Astrocyte (in vitro differentiated cells and primary cell): ENCODE results near the gene PMAIP1. TPM values are rescaled to one million over a fixed set of nuclear protein-coding genes. Genes with fewer than 3 reads are reported as not detected.
A peak's percentile ranks its signal among the peaks of the same experiment; 100 is the strongest.

Source experiments
- DNase-seq: peaks from one replicate; pipeline ENCODE4 v3.0.0-alpha.2; 2010; ENCODE audit warnings: low read depth
- FAIRE-seq: peaks from 2 replicates; lab custom pipeline; 2011; peaks lifted over from hg19 to GRCh38; lab: Jason Lieb, UNC
- H2AFZ ChIP-seq: 2 replicates; pipeline ENCODE4 v1.6.0; 2012; ENCODE audit warnings: low read depth, low read length, inconsistent platforms
- H3K27ac ChIP-seq: 2 replicates; pipeline ENCODE4 v1.5.1; 2011; ENCODE audit warnings: low read depth, low read length, inconsistent platforms
- H3K27me3 ChIP-seq: 2 replicates; pipeline ENCODE4 v1.6.0; 2011; ENCODE audit warnings: low read length, inconsistent platforms; ENCODE audit not compliant: insufficient read depth
- H3K36me3 ChIP-seq: 2 replicates; pipeline ENCODE4 v1.5.1; 2011; ENCODE audit warnings: low read length, inconsistent platforms; ENCODE audit not compliant: insufficient read depth
- H3K4me1 ChIP-seq: 2 replicates; pipeline ENCODE4 v1.5.1; 2011; ENCODE audit warnings: low read length, inconsistent platforms; ENCODE audit not compliant: insufficient read depth
- H3K4me2 ChIP-seq: 2 replicates; pipeline ENCODE4 v1.6.0; 2012; ENCODE audit warnings: low read length, inconsistent platforms
- H3K4me3 ChIP-seq: 2 replicates; pipeline ENCODE4 v1.5.1; 2011; ENCODE audit warnings: low read depth, mild to moderate bottlenecking, low read length, inconsistent platforms; ENCODE audit not compliant: insufficient read depth
- H3K79me2 ChIP-seq: 2 replicates; pipeline ENCODE4 v1.6.0; 2012; ENCODE audit warnings: mild to moderate bottlenecking, low read length, inconsistent platforms; ENCODE audit not compliant: insufficient read depth
- H3K9ac ChIP-seq: 2 replicates; pipeline ENCODE4 v1.6.0; 2012; ENCODE audit warnings: mild to moderate bottlenecking, low read length, inconsistent platforms
- H3K9me3 ChIP-seq: 2 replicates; pipeline ENCODE4 v1.5.1; 2012; ENCODE audit warnings: low read depth, mild to moderate bottlenecking, low read length, inconsistent platforms; ENCODE audit not compliant: insufficient read depth
- H4K20me1 ChIP-seq: 2 replicates; pipeline ENCODE4 v1.6.0; 2012; ENCODE audit warnings: low read length, inconsistent platforms; ENCODE audit not compliant: insufficient read depth
- H3K27ac Mint-ChIP-seq: one replicate; pipeline ENCODE4 v1.8.0; 2021; ENCODE audit warnings: mild to moderate bottlenecking, mixed read lengths; ENCODE audit not compliant: unreplicated experiment
- H3K27me3 Mint-ChIP-seq: one replicate; pipeline ENCODE4 v1.8.0; 2021; ENCODE audit warnings: low read depth, mixed read lengths; ENCODE audit not compliant: unreplicated experiment
- H3K36me3 Mint-ChIP-seq: one replicate; pipeline ENCODE4 v1.8.0; 2021; ENCODE audit warnings: low read depth, mixed read lengths; ENCODE audit not compliant: unreplicated experiment
- H3K4me1 Mint-ChIP-seq: one replicate; pipeline ENCODE4 v1.8.0; 2021; ENCODE audit warnings: low read depth, mixed read lengths; ENCODE audit not compliant: unreplicated experiment
- H3K4me3 Mint-ChIP-seq: one replicate; pipeline ENCODE4 v1.8.0; 2021; ENCODE audit warnings: mild to moderate bottlenecking, moderate library complexity, mixed read lengths; ENCODE audit not compliant: unreplicated experiment
- H3K9me3 Mint-ChIP-seq: one replicate; pipeline ENCODE4 v1.8.0; 2021; ENCODE audit warnings: mild to moderate bottlenecking, mixed read lengths; ENCODE audit not compliant: unreplicated experiment
- EZH2 ChIP-seq: IDR thresholded peaks from 2 replicates; pipeline ENCODE4 v1.6.1; 2012; ENCODE audit warnings: mild to moderate bottlenecking, low read length, inconsistent platforms; ENCODE audit not compliant: insufficient read depth
- total RNA-seq: library from RNA; stranded (reverse); gene quantifications from 2 replicates; pipeline ENCODE4 v1.2.1, GENCODE V29; 2021
- TF ChIP-seq, protein P1 (sequence below): IDR thresholded peaks from 2 replicates; pipeline ENCODE4 v1.5.1; 2011; ENCODE audit warnings: low read depth, mild to moderate bottlenecking, inconsistent platforms, low read length, moderate library complexity; ENCODE audit not compliant: insufficient read depth

Gene PMAIP1
- total RNA-seq, 1 donor from 2014 or later = 98.1 TPM

GRCh38 chr18:59909289-59910036 is 9.7 kb downstream of the PMAIP1 start:
- Mint-ChIP-seq H3K4me1 (peaks cover 49% of the 10 kb centered on the region), H3K9me3 (no peaks in the 10 kb centered on the region), H3K4me3 (no peak overlapping the region), H3K27me3 (no peaks in the 10 kb centered on the region), H3K36me3 (peaks cover 5% of the 10 kb centered on the region), H3K27ac (peak overlapping the region; percentile 23)
- Histone ChIP-seq H3K4me2 (peak overlapping the region; percentile 52), H3K27me3 (no peaks in the 10 kb centered on the region), H3K4me3 (no peak overlapping the region), H3K4me1 (peaks cover 30% of the 10 kb centered on the region), H2AFZ (no peak overlapping the region), H3K79me2 (no peaks in the 10 kb centered on the region), H4K20me1 (peaks cover 2% of the 10 kb centered on the region), H3K27ac (peak overlapping the region; percentile 55), H3K9me3 (no peaks in the 10 kb centered on the region), H3K9ac (peak overlapping the region; percentile 28), H3K36me3 (no peaks in the 10 kb centered on the region)
- no peak for TF ChIP-seq EZH2
- TF ChIP-seq, protein P1, sequence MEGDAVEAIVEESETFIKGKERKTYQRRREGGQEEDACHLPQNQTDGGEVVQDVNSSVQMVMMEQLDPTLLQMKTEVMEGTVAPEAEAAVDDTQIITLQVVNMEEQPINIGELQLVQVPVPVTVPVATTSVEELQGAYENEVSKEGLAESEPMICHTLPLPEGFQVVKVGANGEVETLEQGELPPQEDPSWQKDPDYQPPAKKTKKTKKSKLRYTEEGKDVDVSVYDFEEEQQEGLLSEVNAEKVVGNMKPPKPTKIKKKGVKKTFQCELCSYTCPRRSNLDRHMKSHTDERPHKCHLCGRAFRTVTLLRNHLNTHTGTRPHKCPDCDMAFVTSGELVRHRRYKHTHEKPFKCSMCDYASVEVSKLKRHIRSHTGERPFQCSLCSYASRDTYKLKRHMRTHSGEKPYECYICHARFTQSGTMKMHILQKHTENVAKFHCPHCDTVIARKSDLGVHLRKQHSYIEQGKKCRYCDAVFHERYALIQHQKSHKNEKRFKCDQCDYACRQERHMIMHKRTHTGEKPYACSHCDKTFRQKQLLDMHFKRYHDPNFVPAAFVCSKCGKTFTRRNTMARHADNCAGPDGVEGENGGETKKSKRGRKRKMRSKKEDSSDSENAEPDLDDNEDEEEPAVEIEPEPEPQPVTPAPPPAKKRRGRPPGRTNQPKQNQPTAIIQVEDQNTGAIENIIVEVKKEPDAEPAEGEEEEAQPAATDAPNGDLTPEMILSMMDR = no peak
- DNase-seq = peak; percentile 76
- FAIRE-seq = no peak

GRCh38 chr18:59910967-59911366 is 11.2 kb downstream of the PMAIP1 start:
- Histone ChIP-seq H3K9ac (no peak overlapping the region), H3K27ac (no peak overlapping the region), H3K4me1 (peaks cover 24% of the 10 kb centered on the region), H4K20me1 (no peaks in the 10 kb centered on the region), H3K4me2 (peak overlapping the region; percentile 37), H3K4me3 (no peak overlapping the region), H3K27me3 (no peaks in the 10 kb centered on the region), H3K79me2 (no peaks in the 10 kb centered on the region), H3K36me3 (no peaks in the 10 kb centered on the region), H3K9me3 (no peaks in the 10 kb centered on the region), H2AFZ (no peak overlapping the region)
- DNase-seq (peak; percentile 81), FAIRE-seq (peak; percentile 13)
- Mint-ChIP-seq H3K36me3 (no peaks in the 10 kb centered on the region), H3K27ac (peak overlapping the region; percentile 80), H3K4me1 (peaks cover 45% of the 10 kb centered on the region), H3K9me3 (no peaks in the 10 kb centered on the region), H3K4me3 (no peak overlapping the region), H3K27me3 (no peaks in the 10 kb centered on the region)
- TF ChIP-seq, protein P1 = no peak
- no peak for TF ChIP-seq EZH2

- Mint-ChIP-seq H3K4me3 (no peak overlapping the region), H3K9me3 (no peaks in the 10 kb centered on the region), H3K36me3 (no peaks in the 10 kb centered on the region), H3K4me1 (peaks cover 40% of the 10 kb centered on the region), H3K27ac (peak overlapping the region; percentile 23), H3K27me3 (no peaks in the 10 kb centered on the region)
- H2AFZ ChIP-seq = no peak overlapping the region
- H3K27me3 ChIP-seq = no peaks in the 10 kb centered on the region
- peaks cover 24% of the 10 kb centered on the region for H3K4me1 ChIP-seq
- H3K4me2 ChIP-seq = no peak overlapping the region
- H3K4me3 ChIP-seq = no peak overlapping the region
- H3K9me3 ChIP-seq = no peaks in the 10 kb centered on the region
- H3K9ac ChIP-seq = no peak overlapping the region
- TF ChIP-seq, protein P1 = no peak
- TF ChIP-seq EZH2 = no peak
- H3K79me2 ChIP-seq = no peaks in the 10 kb centered on the region
- no peak overlapping the region for H3K27ac ChIP-seq
- H3K36me3 ChIP-seq = no peaks in the 10 kb centered on the region
- no peak for DNase-seq
- H4K20me1 ChIP-seq = no peaks in the 10 kb centered on the region
- no peak for FAIRE-seq
Measured at GRCh38 chr18:59911600-59911999, 11.8 kb downstream of the PMAIP1 start.
